Measurements from ENCODE around the gene PPP2R3B. TPM values are rescaled to one million over a fixed set of nuclear protein-coding genes. Genes with fewer than 3 reads are reported as not detected.

The PPP2R3B gene
- polyA plus RNA-seq, 1 donor from 2014 or later: 41.7 TPM

DNA sequence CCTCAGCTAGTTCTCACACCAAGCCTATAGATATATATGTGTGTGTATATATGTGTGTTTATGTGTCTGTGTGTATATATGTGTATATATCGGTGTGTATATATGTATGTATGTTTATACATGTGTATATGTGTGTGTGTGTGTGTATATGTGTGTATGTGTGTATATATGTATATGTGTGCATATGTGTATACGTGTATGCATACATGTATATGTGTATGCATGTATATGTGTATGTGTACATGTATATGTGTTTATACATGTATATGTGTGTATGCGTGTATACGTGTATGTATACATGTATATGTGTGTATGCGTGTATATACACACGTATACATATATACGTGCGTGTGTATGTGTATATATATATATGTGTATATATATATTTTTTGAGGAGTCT is 86.4 kb downstream of the PPP2R3B start:
- TF ChIP-seq POLR2AphosphoS5 (IDR thresholded peaks at IDR 0.05): no peak
- no peak for TF ChIP-seq MXI1 (conservative IDR thresholded peaks at IDR 0.05; ENCODE audit: poor library complexity, severe bottlenecking)
- no peak for TF ChIP-seq EZH2 (IDR thresholded peaks at IDR 0.05; ENCODE audit: borderline replicate concordance, insufficient read depth, low read length, poor library complexity, severe bottlenecking)
- TF ChIP-seq, protein P1, sequence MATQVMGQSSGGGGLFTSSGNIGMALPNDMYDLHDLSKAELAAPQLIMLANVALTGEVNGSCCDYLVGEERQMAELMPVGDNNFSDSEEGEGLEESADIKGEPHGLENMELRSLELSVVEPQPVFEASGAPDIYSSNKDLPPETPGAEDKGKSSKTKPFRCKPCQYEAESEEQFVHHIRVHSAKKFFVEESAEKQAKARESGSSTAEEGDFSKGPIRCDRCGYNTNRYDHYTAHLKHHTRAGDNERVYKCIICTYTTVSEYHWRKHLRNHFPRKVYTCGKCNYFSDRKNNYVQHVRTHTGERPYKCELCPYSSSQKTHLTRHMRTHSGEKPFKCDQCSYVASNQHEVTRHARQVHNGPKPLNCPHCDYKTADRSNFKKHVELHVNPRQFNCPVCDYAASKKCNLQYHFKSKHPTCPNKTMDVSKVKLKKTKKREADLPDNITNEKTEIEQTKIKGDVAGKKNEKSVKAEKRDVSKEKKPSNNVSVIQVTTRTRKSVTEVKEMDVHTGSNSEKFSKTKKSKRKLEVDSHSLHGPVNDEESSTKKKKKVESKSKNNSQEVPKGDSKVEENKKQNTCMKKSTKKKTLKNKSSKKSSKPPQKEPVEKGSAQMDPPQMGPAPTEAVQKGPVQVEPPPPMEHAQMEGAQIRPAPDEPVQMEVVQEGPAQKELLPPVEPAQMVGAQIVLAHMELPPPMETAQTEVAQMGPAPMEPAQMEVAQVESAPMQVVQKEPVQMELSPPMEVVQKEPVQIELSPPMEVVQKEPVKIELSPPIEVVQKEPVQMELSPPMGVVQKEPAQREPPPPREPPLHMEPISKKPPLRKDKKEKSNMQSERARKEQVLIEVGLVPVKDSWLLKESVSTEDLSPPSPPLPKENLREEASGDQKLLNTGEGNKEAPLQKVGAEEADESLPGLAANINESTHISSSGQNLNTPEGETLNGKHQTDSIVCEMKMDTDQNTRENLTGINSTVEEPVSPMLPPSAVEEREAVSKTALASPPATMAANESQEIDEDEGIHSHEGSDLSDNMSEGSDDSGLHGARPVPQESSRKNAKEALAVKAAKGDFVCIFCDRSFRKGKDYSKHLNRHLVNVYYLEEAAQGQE (IDR thresholded peaks at IDR 0.05; ENCODE audit: borderline replicate concordance): no peak
- TF ChIP-seq, protein P2, sequence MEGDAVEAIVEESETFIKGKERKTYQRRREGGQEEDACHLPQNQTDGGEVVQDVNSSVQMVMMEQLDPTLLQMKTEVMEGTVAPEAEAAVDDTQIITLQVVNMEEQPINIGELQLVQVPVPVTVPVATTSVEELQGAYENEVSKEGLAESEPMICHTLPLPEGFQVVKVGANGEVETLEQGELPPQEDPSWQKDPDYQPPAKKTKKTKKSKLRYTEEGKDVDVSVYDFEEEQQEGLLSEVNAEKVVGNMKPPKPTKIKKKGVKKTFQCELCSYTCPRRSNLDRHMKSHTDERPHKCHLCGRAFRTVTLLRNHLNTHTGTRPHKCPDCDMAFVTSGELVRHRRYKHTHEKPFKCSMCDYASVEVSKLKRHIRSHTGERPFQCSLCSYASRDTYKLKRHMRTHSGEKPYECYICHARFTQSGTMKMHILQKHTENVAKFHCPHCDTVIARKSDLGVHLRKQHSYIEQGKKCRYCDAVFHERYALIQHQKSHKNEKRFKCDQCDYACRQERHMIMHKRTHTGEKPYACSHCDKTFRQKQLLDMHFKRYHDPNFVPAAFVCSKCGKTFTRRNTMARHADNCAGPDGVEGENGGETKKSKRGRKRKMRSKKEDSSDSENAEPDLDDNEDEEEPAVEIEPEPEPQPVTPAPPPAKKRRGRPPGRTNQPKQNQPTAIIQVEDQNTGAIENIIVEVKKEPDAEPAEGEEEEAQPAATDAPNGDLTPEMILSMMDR (IDR thresholded peaks at IDR 0.05; ENCODE audit: poor library complexity, severe bottlenecking): no peak
- no peaks in the 10 kb centered on the region for H3K9me2 ChIP-seq (ENCODE audit: insufficient read depth, low read length)
- no peak overlapping the region for H3K4me2 ChIP-seq (ENCODE audit: low read length)
- H3K27ac ChIP-seq (ENCODE audit: low read length): no peak overlapping the region
- H3F3A ChIP-seq (ENCODE audit: insufficient read depth, low read length, poor library complexity, severe bottlenecking): no peaks in the 10 kb centered on the region
- H3K4me3 ChIP-seq (ENCODE audit: low read length): no peak overlapping the region
- no peaks in the 10 kb centered on the region for H3K9me3 ChIP-seq (ENCODE audit: low read length)
- no peak overlapping the region for H3K9ac ChIP-seq (ENCODE audit: low read length)
- H3K79me2 ChIP-seq (replicated peaks; ENCODE audit: insufficient read depth, low read length): no peaks in the 10 kb centered on the region
- H4K20me1 ChIP-seq (ENCODE audit: insufficient read depth): no peaks in the 10 kb centered on the region
- no peak overlapping the region for H2AFZ ChIP-seq (ENCODE audit: low read depth, low read length)
- H3K36me3 ChIP-seq (ENCODE audit: insufficient read depth, low read length): no peaks in the 10 kb centered on the region
- H3K27me3 ChIP-seq (ENCODE audit: insufficient read depth, low read depth, low read length): no peaks in the 10 kb centered on the region

DNA sequence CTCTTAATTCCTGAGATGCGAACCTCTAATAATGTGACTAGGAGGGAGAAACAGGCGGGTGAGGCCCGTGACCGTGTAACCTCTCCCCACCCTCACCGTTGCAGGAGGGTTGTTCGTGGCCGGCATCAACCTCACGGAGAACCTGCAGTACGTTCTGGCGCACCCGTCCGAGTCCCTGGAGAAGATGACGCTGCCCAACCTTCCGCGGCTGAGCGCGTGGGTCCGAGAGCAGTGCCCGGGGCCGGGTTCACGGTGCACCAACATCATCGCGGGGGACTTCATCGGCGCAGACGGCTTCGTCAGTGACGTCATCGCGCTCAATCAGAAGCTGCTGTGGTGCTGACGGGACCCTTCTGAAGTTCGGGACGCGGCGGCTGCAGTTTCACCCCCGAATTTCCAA is 87.7 kb downstream of the PPP2R3B start:
- Histone ChIP-seq H3F3A (ENCODE audit: insufficient read depth, low read length, poor library complexity, severe bottlenecking) (no peaks in the 10 kb centered on the region), H3K9me3 (ENCODE audit: low read length) (no peaks in the 10 kb centered on the region), H3K9ac (ENCODE audit: low read length) (no peak overlapping the region), H3K9me2 (ENCODE audit: insufficient read depth, low read length) (no peaks in the 10 kb centered on the region), H2AFZ (ENCODE audit: low read depth, low read length) (no peak overlapping the region), H3K27me3 (ENCODE audit: insufficient read depth, low read depth, low read length) (no peaks in the 10 kb centered on the region), H4K20me1 (ENCODE audit: insufficient read depth) (no peaks in the 10 kb centered on the region), H3K27ac (ENCODE audit: low read length) (no peak overlapping the region), H3K36me3 (ENCODE audit: insufficient read depth, low read length) (no peaks in the 10 kb centered on the region), H3K4me2 (ENCODE audit: low read length) (no peak overlapping the region), H3K79me2 (replicated peaks; ENCODE audit: insufficient read depth, low read length) (no peaks in the 10 kb centered on the region), H3K4me3 (ENCODE audit: low read length) (no peak overlapping the region)
- TF ChIP-seq RAD21 (conservative IDR thresholded peaks at IDR 0.05) (no peak), EZH2 (IDR thresholded peaks at IDR 0.05; ENCODE audit: borderline replicate concordance, insufficient read depth, low read length, poor library complexity, severe bottlenecking) (no peak), TAF1 (IDR thresholded peaks at IDR 0.05; ENCODE audit: low read depth) (no peak), EP300 (conservative IDR thresholded peaks at IDR 0.05; ENCODE audit: poor library complexity, severe bottlenecking) (no peak), MXI1 (conservative IDR thresholded peaks at IDR 0.05; ENCODE audit: poor library complexity, severe bottlenecking) (no peak), SMC3 (conservative IDR thresholded peaks at IDR 0.05; ENCODE audit: poor library complexity) (no peak), POLR2AphosphoS5 (IDR thresholded peaks at IDR 0.05) (no peak)
- TF ChIP-seq, protein P1 (IDR thresholded peaks at IDR 0.05; ENCODE audit: borderline replicate concordance): no peak
- TF ChIP-seq, protein P2 (IDR thresholded peaks at IDR 0.05; ENCODE audit: poor library complexity, severe bottlenecking): no peak

Data from neural cell (in vitro differentiated cells).